GM18507 (cell line): Measurements from ENCODE around the gene PHF11.
A peak's percentile ranks its signal among the peaks of the same experiment; 100 is the strongest.
"Not testable (repeated sequence)": the region's sequence is repeated elsewhere in the genome, so short reads cannot be mapped to it uniquely, and the experiment has no call there.

Experiments
- DNase-seq: peaks from one replicate; pipeline ENCODE4 v3.0.0; 2011; ENCODE audit warnings: low read depth; ENCODE audit not compliant: insufficient read length; ENCODE audit errors: extremely low spot score
- FAIRE-seq: peaks from 2 replicates; lab custom pipeline; 2011; peaks lifted over from hg19 to GRCh38; lab: Jason Lieb, UNC

Gene PHF11

DNA sequence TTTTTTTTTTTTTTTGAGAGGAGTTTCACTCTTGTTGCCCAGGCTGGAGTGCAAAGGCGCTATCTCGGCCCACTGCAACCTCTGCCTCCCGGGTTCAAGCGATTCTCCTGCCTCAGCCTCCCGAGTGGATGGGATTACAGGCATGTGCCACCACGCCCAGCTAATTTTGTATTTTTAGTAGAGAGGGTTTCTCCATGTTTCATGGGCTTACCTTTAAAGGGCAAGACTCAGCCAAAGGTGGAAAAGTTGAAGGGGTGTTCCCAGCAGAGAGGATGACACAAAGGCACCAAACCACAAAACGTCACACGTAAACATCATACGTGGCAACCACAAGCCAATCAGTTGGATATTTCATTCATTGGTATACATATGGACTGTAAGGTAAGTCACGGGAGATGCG is 1.1 kb downstream of the PHF11 start:
- not testable (repeated sequence) for DNase-seq
- peak; percentile 57 for FAIRE-seq

DNA sequence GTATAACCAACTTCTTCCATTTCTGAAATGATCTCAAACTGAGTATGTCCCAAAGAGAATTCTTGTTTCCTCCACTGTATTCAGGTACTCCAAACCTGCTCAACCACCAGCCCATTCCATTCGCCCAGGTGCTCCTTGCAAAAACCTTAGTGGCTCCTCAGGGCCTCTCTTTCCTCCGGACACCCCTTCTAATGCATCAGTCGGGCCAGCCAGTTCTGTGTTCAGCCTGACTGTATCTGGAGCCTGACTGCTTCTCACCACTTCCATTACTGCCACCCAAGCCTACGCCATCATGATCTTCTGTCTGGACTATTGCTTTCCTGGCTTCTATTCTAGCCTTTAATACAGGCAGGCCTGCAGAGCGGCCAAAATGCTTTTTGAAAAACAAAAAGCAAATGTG is 1.5 kb downstream of the PHF11 start:
- no peak for DNase-seq
- no peak for FAIRE-seq

DNA sequence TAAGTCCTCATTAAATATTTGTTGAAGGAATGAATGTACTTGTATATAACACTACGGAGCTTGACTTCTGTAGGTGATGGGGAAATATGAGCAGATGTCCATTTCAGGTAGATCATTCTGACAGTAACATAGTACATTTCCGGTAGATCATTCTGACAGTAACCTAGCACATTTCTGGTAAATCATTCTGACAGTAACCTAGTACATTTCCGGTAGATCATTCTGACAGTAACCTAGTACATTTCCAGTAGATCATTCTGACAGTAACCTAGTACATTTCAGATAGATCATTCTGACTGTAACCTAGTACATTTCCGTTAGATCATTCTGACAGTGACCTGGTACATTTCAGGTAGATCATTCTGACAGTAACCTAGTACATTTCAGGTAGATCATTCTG is 2.5 kb downstream of the PHF11 start:
- DNase-seq (no peak), FAIRE-seq (no peak)

DNA sequence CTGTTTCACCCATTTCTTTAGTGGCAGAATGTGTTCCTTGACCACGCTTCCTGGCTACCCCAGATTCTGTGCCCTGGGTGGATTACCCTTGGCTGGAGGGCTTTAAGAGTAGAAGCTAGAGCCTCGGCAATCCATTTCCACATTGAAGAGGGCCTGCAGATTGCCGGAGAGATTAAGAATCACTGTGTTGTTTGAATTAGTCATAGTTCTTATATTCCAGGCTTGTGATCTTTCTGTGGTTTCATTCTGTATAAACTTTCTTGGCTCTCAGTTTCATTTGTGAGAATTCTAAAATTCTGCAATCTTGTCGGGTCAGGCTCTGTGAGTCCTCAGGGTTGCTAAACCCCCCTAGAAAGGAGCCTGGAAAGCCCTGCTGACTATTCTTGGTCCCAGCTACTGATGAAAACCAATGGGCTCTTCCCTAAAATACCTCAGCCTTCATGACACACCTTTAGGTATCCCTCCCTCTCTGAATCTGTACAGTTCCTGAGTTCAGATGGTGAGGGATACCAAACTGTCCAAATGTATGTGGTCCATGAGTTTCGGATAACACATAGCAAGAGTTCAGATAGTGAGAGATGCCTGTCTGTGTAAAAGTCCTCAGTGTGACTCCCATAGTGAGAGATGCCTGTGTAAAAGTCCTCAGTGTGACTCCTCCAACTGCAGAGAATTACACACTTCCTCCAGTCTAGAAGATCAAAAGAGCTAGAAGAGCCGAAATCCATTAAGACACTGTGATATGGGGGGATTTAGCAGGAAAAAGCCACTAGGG is 4.3 kb downstream of the PHF11 start:
- FAIRE-seq: peak; percentile 53
- DNase-seq: no peak

DNA sequence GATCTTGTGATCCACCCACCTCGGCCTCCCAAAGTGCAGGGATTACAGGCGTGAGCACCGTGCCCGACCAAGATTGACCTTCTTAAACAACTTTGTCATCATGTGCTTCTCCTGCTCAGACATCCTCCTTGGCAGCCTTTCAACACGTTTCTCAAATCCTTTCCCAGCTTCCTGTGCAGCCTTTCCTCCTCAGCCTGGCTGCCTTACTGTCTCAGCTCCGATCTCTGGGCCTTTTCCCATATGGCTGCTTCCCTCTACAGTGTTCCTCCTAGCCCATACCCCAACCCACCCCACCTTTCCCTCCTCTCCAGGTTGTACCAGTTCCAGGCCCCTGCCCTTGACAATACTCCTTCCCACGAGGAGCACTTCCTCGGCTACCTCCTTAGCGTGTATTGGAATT is 7.2 kb downstream of the PHF11 start:
- DNase-seq (no peak), FAIRE-seq (no peak)

DNA sequence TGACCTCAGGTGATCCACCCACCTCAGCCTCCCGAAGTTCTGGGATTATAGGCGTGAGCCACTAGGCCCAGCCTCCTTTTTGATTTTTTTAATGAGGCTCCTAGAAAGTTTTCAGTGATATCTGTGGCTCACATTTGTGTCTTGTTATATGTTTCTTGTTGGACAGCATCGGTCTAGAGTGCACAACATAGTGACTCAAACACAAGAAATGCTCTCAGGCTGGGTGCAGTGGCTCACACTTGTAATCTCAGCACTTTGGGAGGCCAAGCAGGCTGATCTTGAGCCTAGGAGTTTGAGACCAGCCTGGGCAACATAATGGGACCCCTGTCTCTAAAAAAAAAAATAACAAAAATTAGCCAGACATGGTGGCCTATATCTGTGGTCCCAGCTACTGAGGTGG is 8.2 kb downstream of the PHF11 start:
- FAIRE-seq (no peak), DNase-seq (no peak)

DNA sequence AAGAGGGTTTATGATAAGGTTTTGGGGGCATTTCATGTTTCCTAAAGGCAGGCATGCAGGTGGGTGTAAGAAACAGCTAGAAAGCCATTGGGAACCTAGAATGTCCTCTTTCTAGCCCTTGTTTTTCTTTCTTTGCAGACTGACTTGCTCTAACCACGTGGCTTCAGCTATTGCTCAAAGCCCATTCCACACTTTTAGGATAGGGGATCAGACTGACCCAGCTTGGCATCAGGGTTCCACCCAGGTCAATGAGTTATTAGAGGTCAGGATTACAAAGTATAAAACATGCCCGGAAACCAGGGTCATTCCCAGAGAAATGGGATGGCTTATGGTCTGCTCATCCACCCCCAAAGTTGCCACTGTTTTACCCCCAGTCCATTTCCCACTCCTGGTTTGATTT is 16.8 kb downstream of the PHF11 start:
- no peak for FAIRE-seq
- DNase-seq: no peak

DNA sequence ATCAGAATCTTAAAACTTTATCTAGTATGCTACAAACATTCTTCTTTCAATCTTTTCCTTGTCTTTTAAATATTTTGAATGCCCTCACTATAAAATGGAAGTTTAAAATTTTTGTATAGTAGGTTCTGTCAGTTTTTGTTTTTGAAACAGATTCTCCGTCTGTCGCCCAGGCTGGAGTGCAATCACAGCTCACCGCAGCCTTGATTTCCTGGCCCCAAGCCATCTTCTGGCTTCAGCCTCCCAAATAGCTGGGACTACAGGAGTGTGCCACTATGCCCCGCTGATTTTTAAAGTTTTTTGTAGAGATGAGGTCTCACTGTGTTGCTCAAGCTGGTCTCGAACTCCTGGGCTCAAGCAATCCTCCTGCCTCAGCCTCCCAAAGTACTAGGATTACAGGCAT is 20.7 kb downstream of the PHF11 start:
- DNase-seq: no peak
- FAIRE-seq: no peak

DNA sequence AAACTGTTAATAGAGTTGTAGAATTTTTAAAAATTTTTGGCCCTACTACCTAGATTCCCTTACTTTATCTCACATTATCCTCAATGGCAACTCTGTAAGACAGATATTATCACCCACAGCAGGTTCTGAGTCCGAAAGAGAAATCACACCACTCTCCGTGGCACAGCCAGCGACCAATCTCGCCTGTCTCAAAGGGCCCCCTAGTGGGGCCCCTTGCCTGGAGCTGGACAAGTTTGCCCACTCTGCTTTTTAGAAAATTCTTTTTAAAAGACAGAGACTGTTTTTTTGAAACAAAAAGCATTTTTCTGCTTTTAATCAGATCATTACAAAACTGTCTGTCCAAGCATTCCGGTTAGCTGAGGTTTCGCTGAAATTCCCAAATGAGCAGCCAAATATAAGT is 21.7 kb downstream of the PHF11 start:
- DNase-seq: no peak
- no peak for FAIRE-seq

DNA sequence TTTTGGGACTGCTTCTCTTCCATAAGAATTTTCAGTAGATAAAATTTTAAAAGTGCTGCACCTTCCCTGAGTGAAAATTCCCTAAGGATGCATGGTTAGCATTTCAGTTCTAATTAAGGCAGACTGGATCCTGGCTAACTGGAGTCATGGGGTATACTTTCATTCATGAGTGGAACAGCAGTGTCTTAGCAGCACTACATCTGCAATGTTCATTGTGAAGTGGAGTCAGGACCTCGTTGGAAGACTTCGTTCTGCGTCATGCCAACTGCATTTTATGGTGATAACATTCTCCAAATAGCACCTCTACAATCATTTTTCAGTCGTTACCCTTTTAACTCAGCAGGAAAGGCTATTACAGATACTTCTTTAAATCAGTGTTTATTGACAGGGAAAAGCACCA is 25.5 kb downstream of the PHF11 start:
- DNase-seq (no peak), FAIRE-seq (no peak)

DNA sequence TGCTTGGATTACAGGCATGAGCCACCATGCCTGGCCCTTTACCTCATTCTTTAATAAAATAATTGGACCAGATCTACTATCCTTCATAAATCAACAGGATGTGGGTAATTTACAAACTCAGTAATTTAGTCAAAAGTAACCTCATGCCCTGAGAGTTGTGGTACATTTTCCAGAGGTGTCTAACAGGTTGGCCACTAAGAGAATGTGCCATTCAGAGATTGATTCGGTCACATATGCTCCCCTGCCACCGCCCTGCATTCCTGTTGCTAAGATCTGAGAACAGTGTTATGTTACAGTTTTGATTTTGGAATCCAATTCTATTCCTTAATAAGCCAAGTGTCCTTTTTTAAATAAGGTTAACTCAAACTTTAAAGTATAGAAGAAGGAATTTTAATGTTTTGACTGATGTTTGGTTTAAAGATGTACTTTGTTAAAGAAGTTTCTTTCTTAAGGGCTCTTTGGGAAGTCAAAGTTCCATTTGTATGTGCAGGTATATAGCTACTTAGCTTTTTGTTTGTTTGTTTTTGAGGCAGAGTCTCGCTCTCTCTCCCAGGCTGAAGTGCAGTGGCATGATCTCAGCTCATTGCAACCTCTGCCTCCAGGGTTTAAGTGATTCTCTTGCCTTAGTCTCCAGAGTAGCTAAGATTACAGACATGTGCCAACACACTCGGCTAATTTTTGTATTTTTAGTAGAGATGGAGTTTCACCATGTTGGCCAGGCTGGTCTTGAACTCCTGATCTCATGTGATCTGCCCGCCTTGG is 29.2 kb downstream of the PHF11 start:
- DNase-seq (no peak), FAIRE-seq (no peak)

DNA sequence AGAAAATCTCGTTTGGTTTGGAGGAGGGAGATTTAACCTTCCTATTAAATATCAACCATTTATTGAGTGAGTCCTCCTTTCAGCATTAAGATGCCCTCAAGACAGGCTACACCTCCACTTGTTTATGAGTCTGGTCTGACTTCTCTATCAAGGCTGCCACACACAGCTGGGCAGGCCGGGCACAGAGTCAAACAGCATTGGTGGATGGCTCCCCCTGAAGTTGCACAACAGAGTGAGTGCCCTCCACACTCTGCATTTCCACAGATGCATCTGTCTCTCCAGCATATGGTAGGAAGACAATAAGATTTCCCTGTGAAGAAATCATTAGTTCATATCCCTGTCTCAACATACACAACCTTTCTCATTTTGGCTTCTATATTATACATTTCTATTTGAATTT is 31.4 kb downstream of the PHF11 start:
- no peak for DNase-seq
- FAIRE-seq: no peak

DNA sequence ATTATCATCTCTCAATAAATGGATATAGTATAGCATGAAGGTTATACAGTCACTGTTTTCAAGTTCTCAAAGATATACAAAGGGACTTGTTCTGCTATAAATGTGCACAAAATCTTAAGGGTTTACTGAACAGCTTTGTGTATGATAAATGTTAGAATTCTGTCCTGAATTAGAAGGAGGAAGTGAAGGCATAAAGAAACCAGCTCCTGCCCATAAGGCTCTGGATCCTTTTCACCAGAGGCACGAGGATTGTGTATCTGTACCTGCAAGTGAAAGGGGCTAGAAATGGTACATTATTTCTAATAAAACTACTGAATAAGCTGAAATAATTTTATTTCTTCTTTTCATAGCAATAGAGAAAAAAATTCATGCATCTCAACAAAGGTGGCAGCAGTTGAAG is 32.4 kb downstream of the PHF11 start:
- DNase-seq (no peak), FAIRE-seq (no peak)

DNA sequence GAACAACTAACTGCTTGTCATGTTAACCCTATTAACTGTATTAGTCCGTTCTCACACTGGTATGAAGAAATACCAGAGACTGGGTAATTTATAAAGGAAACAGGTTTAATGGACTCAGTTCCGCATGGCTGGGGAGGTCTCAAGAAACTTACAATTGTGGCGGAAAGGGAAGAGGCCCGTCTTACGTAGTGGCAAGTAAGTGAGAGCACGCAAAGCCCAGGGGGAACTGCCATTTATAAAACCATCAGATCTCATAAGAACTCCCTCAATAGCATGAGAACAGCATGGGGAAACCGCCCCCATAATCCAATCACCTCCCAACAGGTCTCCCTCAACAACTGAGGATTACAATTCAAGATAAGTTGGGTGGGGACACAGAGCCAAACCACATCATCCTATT is 34.7 kb downstream of the PHF11 start:
- DNase-seq (no peak), FAIRE-seq (peak; percentile 89)

DNA sequence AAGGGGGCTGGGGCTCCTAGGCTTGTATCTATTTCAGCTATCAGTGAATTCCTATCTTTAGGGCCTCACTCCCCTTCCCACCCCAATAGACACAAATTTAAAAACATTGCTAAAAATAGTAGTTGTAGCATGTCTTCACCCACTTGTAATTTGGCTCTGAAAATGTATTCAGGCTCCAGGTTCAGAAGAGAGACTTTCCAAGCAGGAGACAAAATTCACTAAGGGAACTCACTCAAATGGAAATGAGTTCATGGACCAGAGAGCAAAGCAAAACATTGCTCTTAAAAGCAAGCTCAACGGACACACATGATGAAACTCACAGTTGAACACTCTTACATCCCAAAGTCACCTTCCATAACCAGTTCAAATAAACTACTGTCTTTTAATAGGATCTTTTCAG is 36.8 kb downstream of the PHF11 start:
- DNase-seq (no peak), FAIRE-seq (peak; percentile 64)

DNA sequence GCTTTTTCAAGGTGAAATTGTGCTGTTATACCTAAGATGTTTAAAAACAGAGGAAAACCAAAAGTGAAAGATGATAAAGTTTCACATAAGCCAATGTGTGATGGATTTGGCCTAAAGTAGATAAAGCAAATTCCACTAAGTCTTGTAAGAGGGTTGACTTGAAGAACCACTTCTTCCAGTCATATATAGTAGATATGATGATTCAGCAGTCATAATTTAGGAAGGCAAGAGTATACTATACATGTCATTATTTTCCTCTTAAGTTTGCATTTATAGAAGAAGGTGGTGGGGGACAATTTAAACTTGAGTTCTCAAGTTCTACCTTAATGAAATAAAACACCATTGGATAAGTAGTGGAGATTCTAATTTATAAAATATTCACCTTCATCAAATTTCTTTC is 37.3 kb downstream of the PHF11 start:
- FAIRE-seq (peak; percentile 5), DNase-seq (no peak)

DNA sequence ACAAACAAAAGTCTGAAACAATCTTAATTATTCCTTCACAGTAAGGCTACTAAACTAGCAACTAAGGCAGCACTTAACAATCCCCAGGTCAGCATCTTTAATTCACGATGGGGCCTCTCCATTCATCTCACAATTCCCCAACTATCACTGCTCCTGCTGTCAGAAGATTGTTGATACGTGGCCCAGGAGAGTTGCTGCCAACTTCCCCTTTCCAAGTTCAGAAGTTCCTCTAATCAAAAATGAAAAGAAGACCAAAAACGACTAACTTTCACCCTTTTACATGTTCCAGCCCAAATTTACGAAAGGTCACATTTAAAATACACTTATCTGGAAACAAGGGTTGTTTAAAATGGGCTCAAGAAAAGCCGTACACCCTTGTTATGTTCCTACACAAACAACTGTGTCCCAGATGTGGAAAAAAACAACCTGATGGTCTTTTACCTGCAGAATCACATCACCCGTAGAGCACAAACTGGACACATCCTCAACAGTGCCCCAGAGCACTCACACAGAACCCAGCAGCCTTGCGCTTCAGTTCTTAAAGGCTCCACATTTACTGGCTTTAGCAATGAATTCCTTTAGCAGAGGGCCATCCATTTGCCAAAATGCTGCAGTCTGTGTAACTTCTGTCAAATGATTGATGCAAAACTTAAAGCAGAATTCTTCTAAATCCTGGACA is 38.0 kb downstream of the PHF11 start:
- no peak for DNase-seq
- peak; percentile 51 for FAIRE-seq

DNA sequence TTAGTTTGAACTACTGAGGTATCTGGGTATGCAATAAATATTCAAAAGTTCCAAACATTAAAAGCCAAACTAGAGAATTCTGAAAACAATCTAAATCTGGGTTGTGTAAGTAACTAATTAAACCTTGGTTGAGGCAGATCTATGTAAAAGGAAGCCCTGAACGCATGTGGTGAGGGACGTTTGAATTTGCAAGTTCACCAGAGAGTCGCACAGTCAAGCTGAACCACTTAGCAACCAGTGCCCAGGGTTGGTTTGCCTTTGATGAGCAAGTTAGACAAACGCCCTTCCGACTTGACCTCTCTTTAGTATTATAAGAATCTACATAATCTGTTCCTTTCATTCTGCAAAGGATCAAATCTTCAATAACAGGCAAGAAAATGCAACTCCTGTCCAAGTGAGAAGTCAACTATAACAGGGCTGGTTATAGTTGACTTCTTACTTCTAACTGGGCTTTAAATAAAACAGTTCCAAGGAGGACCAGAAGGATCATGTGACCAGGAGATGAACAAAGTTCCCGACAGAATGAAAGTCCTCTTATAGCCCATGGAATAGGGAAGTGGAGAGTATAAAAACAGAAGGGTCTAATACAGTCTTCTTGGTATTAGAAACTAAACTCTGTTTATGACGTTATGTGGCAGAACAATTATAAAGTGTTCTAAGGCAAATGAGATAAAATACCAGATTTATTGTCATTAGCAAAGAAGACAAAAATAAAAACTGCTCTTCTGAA is 40.6 kb downstream of the PHF11 start:
- peak; percentile 78 for FAIRE-seq

DNA sequence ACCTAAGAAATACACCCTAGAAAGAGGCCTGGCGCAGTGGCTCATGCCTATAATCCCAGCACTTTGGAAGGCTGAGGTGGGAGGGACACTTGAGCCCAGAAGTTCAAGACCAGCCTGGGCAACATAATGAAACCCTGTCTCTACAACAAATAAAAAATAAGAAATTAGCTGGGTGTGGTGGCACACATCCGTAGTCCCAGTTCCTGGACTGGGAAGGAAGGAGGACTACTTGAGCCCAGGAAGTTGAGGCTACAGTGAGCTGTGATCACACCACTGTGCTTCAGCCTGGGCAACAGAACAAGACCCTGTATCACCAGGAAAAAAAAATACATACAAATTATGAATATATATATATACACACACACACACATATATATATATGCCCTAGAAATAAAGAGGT is 42.7 kb downstream of the PHF11 start:
- DNase-seq: no peak
- no peak for FAIRE-seq

More for the DNA sequence above, 40.6 kb downstream of the PHF11 start:
- DNase-seq: no peak

DNA sequence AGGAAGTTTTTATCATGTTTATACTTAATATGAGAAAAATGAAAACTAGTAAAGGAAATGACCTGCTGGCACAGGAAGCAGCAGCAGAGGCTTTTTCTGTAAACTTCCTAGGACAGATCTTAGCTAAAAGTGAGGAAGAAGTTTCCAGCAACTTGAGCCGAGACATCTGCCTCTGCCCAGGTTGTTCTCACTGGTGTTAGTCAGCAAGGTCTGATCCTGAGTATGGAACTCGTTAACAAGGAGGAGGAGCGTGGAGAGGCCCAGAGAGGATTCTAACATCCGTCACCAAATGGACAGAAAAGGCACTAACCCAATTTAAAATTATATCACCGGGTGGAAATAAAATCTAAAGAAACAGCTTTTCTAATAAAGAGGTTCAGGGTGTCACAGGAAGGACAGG is 43.6 kb downstream of the PHF11 start:
- no peak for DNase-seq
- no peak for FAIRE-seq
